K562 (cell line): Measurements from ENCODE around the gene ENTPD8. TPM values are rescaled to one million over a fixed set of nuclear protein-coding genes. Genes with fewer than 3 reads are reported as not detected.

Experiments used
- ASH1L ChIP-seq: fragments of 450-650 bp; IDR thresholded peaks from 2 replicates; pipeline ENCODE4 v1.6.1; 2018; ENCODE audit warnings: borderline replicate concordance, mild to moderate bottlenecking, low read depth; ENCODE audit not compliant: partially characterized antibody
- BRF1 ChIP-seq: IDR thresholded peaks from 3 replicates; pipeline ENCODE4 v1.6.1; 2011; ENCODE audit warnings: borderline replicate concordance, mild to moderate bottlenecking; ENCODE audit not compliant: insufficient read length; ENCODE audit errors: extremely low read depth
- CBX1 ChIP-seq: sonication (generic); IDR thresholded peaks from 2 replicates; pipeline ENCODE4 v1.6.1; 2016; ENCODE audit warnings: antibody characterized with exemption, low read depth, mild to moderate bottlenecking
- CEBPG ChIP-seq, 3 experiments: fragments of 200-800 bp in 1 of 3; sonication (Bioruptor generic) in 1 of 3; sonication (generic) in 1 of 3; formaldehyde crosslinking in 1 of 3; IDR thresholded peaks in 2 of 3; conservative IDR thresholded peaks in 1 of 3; 2 replicates each; pipeline versions ENCODE4 v1.6.1 to v1.8.0; 2016 to 2022; ENCODE audit warnings: missing compliant biosample characterization in 2 of 3, missing genetic modification characterization in 2 of 3, mild to moderate bottlenecking in 1 of 3, missing genetic modification reagents in 1 of 3
- ETS2 ChIP-seq: IDR thresholded peaks from 2 replicates; pipeline ENCODE4 v1.6.1; 2016; ENCODE audit warnings: borderline replicate concordance, missing genetic modification characterization, mild to moderate bottlenecking, moderate library complexity, missing compliant biosample characterization; ENCODE audit not compliant: poor library complexity, severe bottlenecking
- FOXJ2 ChIP-seq: fragments of 200-800 bp; sonication (Bioruptor generic); IDR thresholded peaks from 2 replicates; pipeline ENCODE4 v1.6.1; 2016; ENCODE audit warnings: missing genetic modification characterization, missing compliant biosample characterization
- FOXK2 ChIP-seq, 2 experiments: fragments of 450-650 bp; IDR thresholded peaks in 1 of 2; conservative IDR thresholded peaks in 1 of 2; 2 replicates each; pipeline ENCODE4 v1.6.1; 2016; ENCODE audit warnings: low read depth in 2 of 2, mild to moderate bottlenecking in 1 of 2
- HDAC8 ChIP-seq: fragments of 450-650 bp; IDR thresholded peaks from 2 replicates; pipeline ENCODE4 v1.6.1; 2016; ENCODE audit warnings: mild to moderate bottlenecking, missing genetic modification characterization, moderate library complexity, missing compliant biosample characterization
- HMGXB4 ChIP-seq: sonication (generic); formaldehyde crosslinking; IDR thresholded peaks from 2 replicates; pipeline ENCODE4 v1.8.1; 2023; ENCODE audit warnings: mild to moderate bottlenecking, missing genetic modification reagents
- JUND ChIP-seq, 2 experiments: IDR thresholded peaks; 2 replicates in 1 of 2; 3 replicates in 1 of 2; pipeline ENCODE4 v1.6.1; 2011; ENCODE audit warnings: borderline replicate concordance in 2 of 2, low read depth in 2 of 2, low read length in 2 of 2, improper control_type of control experiment in 1 of 2, missing biosample characterization in 1 of 2, missing genetic modification characterization in 1 of 2, missing genetic modification reagents in 1 of 2
- KLF1 ChIP-seq: fragments of 450-650 bp; IDR thresholded peaks from 2 replicates; pipeline ENCODE4 v1.6.1; 2016; ENCODE audit warnings: missing genetic modification characterization, missing compliant biosample characterization
- KLF6 ChIP-seq: fragments of 250-450 bp; sonication (Bioruptor Pico); IDR thresholded peaks from 2 replicates; pipeline ENCODE4 v1.4.0; 2020; ENCODE audit warnings: mild to moderate bottlenecking, moderate library complexity, borderline replicate concordance
- NR2F6 ChIP-seq: fragments of 450-650 bp; formaldehyde crosslinking; IDR thresholded peaks from 2 replicates; pipeline ENCODE4 v1.4.0; 2020; ENCODE audit warnings: mild to moderate bottlenecking
- RCOR1 ChIP-seq, 2 experiments: IDR thresholded peaks; 2 replicates each; pipeline ENCODE4 v1.6.1; 2012; ENCODE audit warnings: low read depth in 2 of 2, low read length in 2 of 2, borderline replicate concordance in 1 of 2, improper control_type of control experiment in 1 of 2
- RFX1 ChIP-seq: fragments of 450-650 bp; IDR thresholded peaks from 2 replicates; pipeline ENCODE4 v1.6.1; 2016; ENCODE audit warnings: mild to moderate bottlenecking, moderate library complexity
- RHOXF2B ChIP-seq: fragments of 250-450 bp; sonication (Bioruptor Pico); conservative IDR thresholded peaks from 2 replicates; pipeline ENCODE4 v1.5.1; 2021
- SIN3B ChIP-seq: fragments of 450-650 bp; IDR thresholded peaks from 2 replicates; pipeline ENCODE4 v1.6.1; 2017; ENCODE audit warnings: low read depth, mild to moderate bottlenecking, moderate library complexity
- SP2 ChIP-seq: IDR thresholded peaks from 2 replicates; pipeline ENCODE4 v1.6.1; 2011; ENCODE audit warnings: mild to moderate bottlenecking, low read depth, low read length, moderate library complexity; ENCODE audit not compliant: poor library complexity, severe bottlenecking; ENCODE audit errors: extremely low read depth
- ZNF384 ChIP-seq: IDR thresholded peaks from 2 replicates; pipeline ENCODE4 v1.6.1; 2012; ENCODE audit warnings: low read depth, low read length, improper control_type of control experiment
- ZNF408 ChIP-seq: fragments of 250-450 bp; sonication (Bioruptor Pico); IDR thresholded peaks from 2 replicates; pipeline ENCODE4 v1.4.0; 2020; ENCODE audit warnings: low read depth, mild to moderate bottlenecking, moderate library complexity
- ZNF445 ChIP-seq: fragments of 250-450 bp; sonication (Bioruptor Pico); IDR thresholded peaks from 2 replicates; pipeline ENCODE4 v1.4.0; 2020; ENCODE audit warnings: low read depth, mild to moderate bottlenecking, moderate library complexity
- ZNF583 ChIP-seq: fragments of 250-450 bp; sonication (Bioruptor Pico); IDR thresholded peaks from 2 replicates; pipeline ENCODE4 v1.4.0; 2020
- ZNF586 ChIP-seq: fragments of 450-650 bp; formaldehyde crosslinking; conservative IDR thresholded peaks from 2 replicates; pipeline ENCODE4 v1.4.0; 2020; ENCODE audit warnings: mild to moderate bottlenecking, moderate library complexity
- ZNF644 ChIP-seq: fragments of 200-800 bp; sonication (Bioruptor generic); IDR thresholded peaks from 2 replicates; pipeline ENCODE4 v1.6.1; 2016; ENCODE audit warnings: low read depth, missing genetic modification characterization, missing compliant biosample characterization
- polyA plus RNA-seq, 8 experiments: library from polyadenylated mRNA; depleted of rRNA in 4 of 8; stranded (reverse) in 5 of 8; unstranded in 3 of 8; fragments of >200 nt; fragmentation: Nextera tagmentation in 2 of 8; fragmentation: Illumina TruSeq in 1 of 8; extraction: Ambion mirVana in 2 of 8; extraction: Trizol in 1 of 8; gene quantifications; 2 replicates each; pipeline versions ENCODE4 v1.2.1 to v1.2.3, GENCODE V29; 2011 to 2014; ENCODE audit warnings: inconsistent platforms in 1 of 8, missing spikeins in 1 of 8
- total RNA-seq, 7 experiments: library from RNA; depleted of rRNA in 6 of 7; stranded (reverse); fragments of >200 nt in 6 of 7; fragmentation: Illumina TruSeq in 2 of 7; extraction: Trizol in 2 of 7; gene quantifications; 2 replicates each; pipeline versions ENCODE4 v1.2.1 to v1.2.3, GENCODE V29; 2011 to 2021; ENCODE audit warnings: low replicate concordance in 1 of 7
- TF ChIP-seq, protein P1 (sequence below): fragments of 450-650 bp; IDR thresholded peaks from 2 replicates; pipeline ENCODE4 v1.6.1; 2018; ENCODE audit warnings: mild to moderate bottlenecking, low read depth; ENCODE audit not compliant: partially characterized antibody

The ENTPD8 gene
- total and polyA plus RNA-seq, 9 of the 15 experiments (the other 6 are each of a cell fraction or from before 2014, with no cell fraction given): 0.06 to 0.27 (median 0.19) TPM; not detected in 5

GRCh38 chr9:137435980-137436760 lies 5.0 kb downstream of the ENTPD8 start (continued):
- TF ChIP-seq SP2 (no peak), BRF1 (no peak), ZNF583 (no peak), ETS2 (tag) (no peak), SIN3B (no peak), CBX1 (no peak), RHOXF2B (CRISPR knock-in tag) (no peak), RCOR1 (IDR thresholded peaks at IDR 0.05; ENCODE audit: borderline replicate concordance in 1 of 2, low read depth in 2 of 2, low read length in 2 of 2) (no peak), ZNF408 (CRISPR knock-in tag) (no peak), HDAC8 (tag) (no peak), NR2F6 (CRISPR knock-in tag) (no peak), FOXJ2 (tag) (no peak), CEBPG (CRISPR knock-in tag; IDR thresholded peaks at IDR 0.05) (no peak), CEBPG (tag; conservative IDR thresholded peaks at IDR 0.05 in 1 of 2, IDR thresholded peaks at IDR 0.05 in 1 of 2) (no peak), FOXK2 (conservative IDR thresholded peaks at IDR 0.05 in 1 of 2, IDR thresholded peaks at IDR 0.05 in 1 of 2; ENCODE audit: low read depth in 2 of 2) (0 out of 4 replicates have a peak, but pooled peaks of 1 of the 2 experiments have one; percentile 41), ZNF586 (CRISPR knock-in tag) (no peak), ASH1L (no peak), ZNF384 (no peak), RFX1 (no peak), ZNF445 (CRISPR knock-in tag) (no peak), ZNF644 (tag) (no peak), JUND (IDR thresholded peaks at IDR 0.05; ENCODE audit: borderline replicate concordance, low read depth, low read length) (peak; percentile 99), JUND (tag; IDR thresholded peaks at IDR 0.05; ENCODE audit: borderline replicate concordance, low read depth, low read length) (peak; percentile 95; the same call in 2 of the 3 replicates), HMGXB4 (CRISPR knock-in tag) (no peak), KLF6 (CRISPR knock-in tag) (no peak), KLF1 (tag) (no peak)
- TF ChIP-seq, protein P1, sequence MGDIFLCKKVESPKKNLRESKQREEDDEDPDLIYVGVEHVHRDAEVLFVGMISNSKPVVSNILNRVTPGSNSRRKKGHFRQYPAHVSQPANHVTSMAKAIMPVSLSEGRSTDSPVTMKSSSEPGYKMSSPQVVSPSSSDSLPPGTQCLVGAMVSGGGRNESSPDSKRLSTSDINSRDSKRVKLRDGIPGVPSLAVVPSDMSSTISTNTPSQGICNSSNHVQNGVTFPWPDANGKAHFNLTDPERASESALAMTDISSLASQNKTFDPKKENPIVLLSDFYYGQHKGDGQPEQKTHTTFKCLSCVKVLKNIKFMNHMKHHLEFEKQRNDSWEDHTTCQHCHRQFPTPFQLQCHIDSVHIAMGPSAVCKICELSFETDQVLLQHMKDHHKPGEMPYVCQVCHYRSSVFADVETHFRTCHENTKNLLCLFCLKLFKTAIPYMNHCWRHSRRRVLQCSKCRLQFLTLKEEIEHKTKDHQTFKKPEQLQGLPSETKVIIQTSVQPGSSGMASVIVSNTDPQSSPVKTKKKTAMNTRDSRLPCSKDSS: no peak
